HG03442 (cell line): ENCODE results near the gene EFEMP2.

Experiments used
- ATAC-seq: cut with Tn5 transposase; IDR thresholded peaks from one replicate; pipeline ENCODE4 v1.9.1; 2021; ENCODE audit warnings: mild to moderate bottlenecking, moderate library complexity; ENCODE audit not compliant: unreplicated experiment

EFEMP2 gene

GRCh38 chr11:65885808-65886536 is 13.4 kb upstream of the EFEMP2 start:
- no peak for ATAC-seq

- ATAC-seq, result no peak
These were observed 12.6 kb upstream of the EFEMP2 start for GRCh38 chr11:65885231-65885630.

- ATAC-seq, result no peak
These were observed 12.1 kb upstream of the EFEMP2 start for GRCh38 chr11:65884716-65885092.

GRCh38 chr11:65883786-65884715 is 11.5 kb upstream of the EFEMP2 start:
- ATAC-seq, result no peak

- no peak for ATAC-seq
These were observed 10.6 kb upstream of the EFEMP2 start for GRCh38 chr11:65883058-65883761.

- ATAC-seq, result no peak
These were observed 9.8 kb upstream of the EFEMP2 start for GRCh38 chr11:65882120-65883057.

- ATAC-seq, result no peak
These were observed 8.3 kb upstream of the EFEMP2 start for GRCh38 chr11:65880844-65881421.

- no peak for ATAC-seq
These were observed 7.4 kb upstream of the EFEMP2 start for GRCh38 chr11:65880027-65880426.

GRCh38 chr11:65879617-65880016 is 7.0 kb upstream of the EFEMP2 start, which contains the start of gene CTSW:
TSS of gene CTSW (plus strand) at chr11:65879837. CDS start at chr11:65879855, 18 bp downstream.
- no peak for ATAC-seq

GRCh38 chr11:65873318-65874156 is 937 bp upstream of the EFEMP2 start:
- ATAC-seq, result peak; percentile 81

- no peak for ATAC-seq
These were observed 620 bp downstream of the EFEMP2 start for GRCh38 chr11:65871811-65872548.

GRCh38 chr11:65870706-65871681 is 1.6 kb downstream of the EFEMP2 start:
- ATAC-seq, result no peak

GRCh38 chr11:65870307-65870658 is 2.3 kb downstream of the EFEMP2 start:
- ATAC-seq, result no peak

GRCh38 chr11:65869643-65870306 is 2.8 kb downstream of the EFEMP2 start:
- no peak for ATAC-seq

- no peak for ATAC-seq
These were observed 3.7 kb downstream of the EFEMP2 start for GRCh38 chr11:65868907-65869306.

- ATAC-seq, result no peak
These were observed 4.4 kb downstream of the EFEMP2 start for GRCh38 chr11:65868076-65868667.
